Liver (tissue), 9 donors: ENCODE data around the gene VPS26B. TPM values are rescaled to one million over a fixed set of nuclear protein-coding genes. Genes with fewer than 3 reads are reported as not detected.
"Not testable (repeated sequence)": the region's sequence is repeated elsewhere in the genome, so short reads cannot be mapped to it uniquely, and the experiment has no call there.

Experiments used
- DNase-seq: peaks from one replicate; pipeline ENCODE4 v3.0.0-alpha.2; 2017; ENCODE audit warnings: low spot score
- H3K27ac ChIP-seq, 2 donors: one replicate each; pipeline ENCODE4 v1.7.0; 2013; ENCODE audit warnings: inconsistent platforms in 2 of 2, low read length in 2 of 2, control low read depth in 1 of 2, low read depth in 1 of 2, mild to moderate bottlenecking in 1 of 2
- H3K27me3 ChIP-seq, 4 donors: one replicate each; pipeline versions ENCODE4 v1.6.1 to v1.7.0; 2013; ENCODE audit warnings: low read length in 3 of 4, inconsistent platforms in 1 of 4, mild to moderate bottlenecking in 1 of 4, moderate library complexity in 1 of 4; ENCODE audit not compliant: control insufficient read depth in 4 of 4, insufficient read depth in 4 of 4
- H3K36me3 ChIP-seq, 4 donors: one replicate each; pipeline versions ENCODE4 v1.6.1 to v1.7.0; 2013; ENCODE audit warnings: low read length in 3 of 4, mild to moderate bottlenecking in 3 of 4, low read depth in 1 of 4, moderate library complexity in 1 of 4; ENCODE audit not compliant: control insufficient read depth in 4 of 4, insufficient read depth in 3 of 4
- H3K4me1 ChIP-seq, 4 donors: one replicate each; pipeline versions ENCODE4 v1.6.1 to v1.7.0; 2013; ENCODE audit warnings: low read length in 3 of 4, mild to moderate bottlenecking in 3 of 4, moderate library complexity in 1 of 4; ENCODE audit not compliant: control insufficient read depth in 4 of 4, insufficient read depth in 4 of 4
- H3K4me3 ChIP-seq, 3 donors: one replicate each; pipeline versions ENCODE4 v1.6.1 to v1.7.0; 2013; ENCODE audit warnings: low read length in 3 of 3, control low read depth in 1 of 3, low read depth in 1 of 3, mild to moderate bottlenecking in 1 of 3
- H3K9ac ChIP-seq, 2 donors: one replicate each; pipeline ENCODE4 v1.7.0; 2013; ENCODE audit warnings: low read length in 2 of 2, mild to moderate bottlenecking in 2 of 2, moderate library complexity in 2 of 2, control low read depth in 1 of 2, low read depth in 1 of 2
- H3K9me3 ChIP-seq, 4 donors: one replicate each; pipeline versions ENCODE4 v1.6.1 to v1.7.0; 2013; ENCODE audit warnings: low read length in 3 of 4; ENCODE audit not compliant: control insufficient read depth in 4 of 4
- EGR1 ChIP-seq, 2 donors: IDR thresholded peaks; 2 replicates each; pipeline ENCODE4 v1.6.1; 2016 to 2018; ENCODE audit warnings: antibody characterized with exemption in 2 of 2, low read depth in 2 of 2
- FOXA1 ChIP-seq: IDR thresholded peaks from 2 replicates; pipeline ENCODE4 v1.6.1; 2016; ENCODE audit warnings: antibody characterized with exemption
- FOXA2 ChIP-seq: IDR thresholded peaks from 2 replicates; pipeline ENCODE4 v1.6.1; 2016; ENCODE audit warnings: antibody characterized with exemption
- GABPA ChIP-seq, 2 donors: IDR thresholded peaks in 1 of 2; conservative IDR thresholded peaks in 1 of 2; 2 replicates each; pipeline ENCODE4 v1.6.1; 2016; ENCODE audit warnings: antibody characterized with exemption in 2 of 2, mild to moderate bottlenecking in 1 of 2, moderate library complexity in 1 of 2
- HNF4A ChIP-seq, 2 donors: conservative IDR thresholded peaks; 2 replicates each; pipeline ENCODE4 v1.6.1; 2016; ENCODE audit warnings: antibody characterized with exemption in 2 of 2, mild to moderate bottlenecking in 2 of 2
- HNF4G ChIP-seq: IDR thresholded peaks from 2 replicates; pipeline ENCODE4 v1.6.1; 2016; ENCODE audit warnings: antibody characterized with exemption
- JUND ChIP-seq, 2 donors: IDR thresholded peaks; 2 replicates each; pipeline ENCODE4 v1.6.1; 2016; ENCODE audit warnings: antibody characterized with exemption in 2 of 2
- NR2F2 ChIP-seq: IDR thresholded peaks from 2 replicates; pipeline ENCODE4 v1.6.1; 2016; ENCODE audit warnings: antibody characterized with exemption
- RAD21 ChIP-seq, 2 donors: IDR thresholded peaks; 2 replicates each; pipeline ENCODE4 v1.6.1; 2016; ENCODE audit warnings: antibody characterized with exemption in 2 of 2, mild to moderate bottlenecking in 2 of 2
- RXRA ChIP-seq, 2 donors: IDR thresholded peaks; 2 replicates each; pipeline ENCODE4 v1.6.1; 2017 to 2018; ENCODE audit warnings: antibody characterized with exemption in 2 of 2, mild to moderate bottlenecking in 1 of 2
- SP1 ChIP-seq: IDR thresholded peaks from 2 replicates; pipeline ENCODE4 v1.6.1; 2018; ENCODE audit warnings: antibody characterized with exemption, mild to moderate bottlenecking
- TAF1 ChIP-seq: conservative IDR thresholded peaks from 2 replicates; pipeline ENCODE4 v1.6.1; 2016; ENCODE audit warnings: antibody characterized with exemption, mild to moderate bottlenecking
- YY1 ChIP-seq: IDR thresholded peaks from 2 replicates; pipeline ENCODE4 v1.6.1; 2016; ENCODE audit warnings: antibody characterized with exemption, mild to moderate bottlenecking
- WGBS: extraction: QIAGEN DNeasy Blood & Tissue Kit; methylation state at CpG from one replicate; pipeline ENCODE4 v1.1.7; 2013; 5-methylcytosine and 5-hydroxymethylcytosine counted together
- polyA plus RNA-seq, 2 donors: library from polyadenylated mRNA; stranded (reverse) in 1 of 2; unstranded in 1 of 2; fragments of 200-250 nt in 1 of 2; fragments of >200 nt in 1 of 2; fragmentation: Nextera tagmentation in 1 of 2; extraction: Ambion mirVana in 1 of 2; gene quantifications; one replicate each; pipeline versions ENCODE4 v1.2.1 to v1.2.3, GENCODE V29; 2013 to 2015
- total RNA-seq, 2 donors: library from RNA; depleted of rRNA; stranded (reverse); fragments of >200 nt; gene quantifications; one replicate each; pipeline ENCODE4 v1.2.3, GENCODE V29; 2014
- TF ChIP-seq, protein P1 (sequence below): IDR thresholded peaks from 2 replicates; pipeline ENCODE4 v1.6.1; 2016; ENCODE audit warnings: antibody characterized with exemption
- TF ChIP-seq, protein P2 (sequence below): IDR thresholded peaks from 2 replicates; pipeline ENCODE4 v1.6.1; 2016; ENCODE audit warnings: antibody characterized with exemption
- TF ChIP-seq, protein P3 (sequence below): IDR thresholded peaks from 2 replicates; pipeline ENCODE4 v1.6.1; 2016; ENCODE audit warnings: antibody characterized with exemption, mild to moderate bottlenecking
- TF ChIP-seq, protein P4 (sequence below): fragments of 150-350 bp; IDR thresholded peaks from 2 replicates; pipeline ENCODE4 v1.5.1; 2017; ENCODE audit warnings: improper control_type of control experiment, low read depth, low read length; ENCODE audit not compliant: missing input control
- TF ChIP-seq, protein P5 (sequence below): IDR thresholded peaks from 2 replicates; pipeline ENCODE4 v1.6.1; 2016; ENCODE audit warnings: antibody characterized with exemption
- donor health status: healthy.
- donor health status: healthy.
- donor health status: healthy.
- donor health status: healthy.
- donor health status: healthy.

The VPS26B gene
- total and polyA plus RNA-seq, 4 donors: 12.6 to 35.0 (median 20.2) TPM

DNA sequence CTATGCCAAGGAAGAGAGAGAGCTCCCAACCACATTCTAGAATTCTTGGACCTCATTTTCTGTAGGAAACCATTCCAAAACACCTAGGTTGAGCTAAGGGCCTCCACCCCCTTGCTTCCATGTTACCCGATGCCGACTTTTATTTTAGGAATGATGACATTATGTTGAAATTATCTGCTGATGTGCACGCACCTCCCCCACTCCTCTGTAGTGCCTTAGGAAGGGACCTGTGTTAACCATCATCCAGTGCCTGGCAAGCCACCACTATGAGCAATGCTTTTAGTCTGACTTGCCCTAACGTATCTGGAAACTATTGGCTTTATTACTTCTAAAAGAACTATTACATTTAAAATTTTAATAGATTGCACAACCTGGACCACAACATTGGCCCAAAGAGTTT is 42.8 kb upstream of the VPS26B start:
- no peak overlapping the region for H3K4me3 ChIP-seq
- H3K9ac ChIP-seq: no peak overlapping the region
- WGBS: 95% methylated on average over 4 of the region's 4 CpGs
- no peaks in the 10 kb centered on the region for H3K9me3 ChIP-seq
- H3K36me3 ChIP-seq: peaks cover 4 to 45% (median 41%) of the 10 kb centered on the region in 4 donors
- H3K27me3 ChIP-seq: no peaks in the 10 kb centered on the region
- TF ChIP-seq HNF4G: no peak
- TF ChIP-seq FOXA2: no peak
- no peak for TF ChIP-seq FOXA1
- TF ChIP-seq JUND (IDR thresholded peaks at IDR 0.05): no peak
- no peak for TF ChIP-seq HNF4A (conservative IDR thresholded peaks at IDR 0.05)
- TF ChIP-seq, protein P1, sequence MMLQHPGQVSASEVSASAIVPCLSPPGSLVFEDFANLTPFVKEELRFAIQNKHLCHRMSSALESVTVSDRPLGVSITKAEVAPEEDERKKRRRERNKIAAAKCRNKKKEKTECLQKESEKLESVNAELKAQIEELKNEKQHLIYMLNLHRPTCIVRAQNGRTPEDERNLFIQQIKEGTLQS: no peak
- no peak for TF ChIP-seq EGR1 (IDR thresholded peaks at IDR 0.05; ENCODE audit: low read depth in 2 of 2)
- no peak for TF ChIP-seq YY1
- TF ChIP-seq, protein P2, sequence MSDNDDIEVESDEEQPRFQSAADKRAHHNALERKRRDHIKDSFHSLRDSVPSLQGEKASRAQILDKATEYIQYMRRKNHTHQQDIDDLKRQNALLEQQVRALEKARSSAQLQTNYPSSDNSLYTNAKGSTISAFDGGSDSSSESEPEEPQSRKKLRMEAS: no peak
- H3K4me1 ChIP-seq: no peaks in the 10 kb centered on the region
- H3K27ac ChIP-seq: no peak overlapping the region
- DNase-seq: no peak

DNA sequence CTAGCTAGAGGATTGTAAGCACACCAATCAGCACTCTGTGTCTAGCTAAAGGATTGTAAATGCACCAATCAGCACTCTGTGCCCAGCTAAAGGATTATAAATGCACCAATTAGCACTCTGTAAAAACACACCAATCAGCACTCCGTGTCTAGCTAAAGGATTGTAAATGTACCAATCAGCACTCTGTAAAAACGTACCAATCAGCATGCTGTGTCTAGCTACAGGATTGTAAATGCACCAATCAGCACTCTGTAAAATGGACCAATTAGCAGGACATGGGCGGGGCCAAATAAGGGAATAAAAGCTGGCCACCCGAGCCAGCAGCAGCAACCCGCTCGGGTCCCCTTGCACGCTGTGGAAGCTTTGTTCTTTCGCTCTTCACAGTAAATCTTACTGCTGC is 36.4 kb upstream of the VPS26B start:
- not testable (repeated sequence) for H3K27me3 ChIP-seq, H3K27ac ChIP-seq, H3K9ac ChIP-seq, H3K9me3 ChIP-seq, H3K4me3 ChIP-seq, DNase-seq, H3K4me1 ChIP-seq
- peaks cover 15 to 63% (median 52%) of the 10 kb centered on the region in 4 donors for H3K36me3 ChIP-seq
- WGBS: 96% methylated on average over 8 of the region's 8 CpGs

DNA sequence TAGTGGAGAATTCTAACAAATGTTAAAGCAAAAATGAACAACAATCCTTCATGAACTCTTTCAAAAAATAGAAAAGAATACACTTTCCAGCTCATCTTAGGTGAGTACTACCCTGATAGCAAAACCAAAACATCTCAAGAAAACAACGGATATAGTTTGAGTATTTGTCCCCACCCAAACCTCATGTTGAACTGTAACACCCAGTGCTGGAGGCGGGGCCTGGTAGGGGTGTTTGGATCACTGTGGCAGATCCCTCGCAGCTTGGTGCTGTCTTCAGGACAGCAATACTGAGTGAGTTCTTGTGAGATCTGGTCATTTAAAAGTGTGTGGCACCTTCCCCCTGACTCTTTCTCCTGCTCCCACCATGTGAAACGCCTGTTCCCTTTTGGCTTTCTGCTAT is 27.7 kb upstream of the VPS26B start:
- Histone ChIP-seq H3K36me3 (peaks cover 10 to 50% (median 41%) of the 10 kb centered on the region in 4 donors), H3K27ac (no peak overlapping the region), H3K4me1 (no peaks in the 10 kb centered on the region), H3K9me3 (no peaks in the 10 kb centered on the region), H3K27me3 (no peaks in the 10 kb centered on the region), H3K4me3 (no peak overlapping the region), H3K9ac (no peak overlapping the region)
- DNase-seq: no peak
- 93% methylated on average over 4 of the region's 4 CpGs for WGBS
- TF ChIP-seq EGR1 (IDR thresholded peaks at IDR 0.05; ENCODE audit: low read depth in 2 of 2) (no peak), SP1 (no peak), FOXA1 (no peak), NR2F2 (no peak), FOXA2 (no peak), RXRA (IDR thresholded peaks at IDR 0.05) (no peak), RAD21 (IDR thresholded peaks at IDR 0.05) (no peak), YY1 (no peak), HNF4A (conservative IDR thresholded peaks at IDR 0.05) (no peak), GABPA (IDR thresholded peaks at IDR 0.05 in 1 of 2, conservative IDR thresholded peaks at IDR 0.05 in 1 of 2) (no peak), TAF1 (no peak), JUND (IDR thresholded peaks at IDR 0.05) (no peak), HNF4G (no peak)
- TF ChIP-seq, protein P3, sequence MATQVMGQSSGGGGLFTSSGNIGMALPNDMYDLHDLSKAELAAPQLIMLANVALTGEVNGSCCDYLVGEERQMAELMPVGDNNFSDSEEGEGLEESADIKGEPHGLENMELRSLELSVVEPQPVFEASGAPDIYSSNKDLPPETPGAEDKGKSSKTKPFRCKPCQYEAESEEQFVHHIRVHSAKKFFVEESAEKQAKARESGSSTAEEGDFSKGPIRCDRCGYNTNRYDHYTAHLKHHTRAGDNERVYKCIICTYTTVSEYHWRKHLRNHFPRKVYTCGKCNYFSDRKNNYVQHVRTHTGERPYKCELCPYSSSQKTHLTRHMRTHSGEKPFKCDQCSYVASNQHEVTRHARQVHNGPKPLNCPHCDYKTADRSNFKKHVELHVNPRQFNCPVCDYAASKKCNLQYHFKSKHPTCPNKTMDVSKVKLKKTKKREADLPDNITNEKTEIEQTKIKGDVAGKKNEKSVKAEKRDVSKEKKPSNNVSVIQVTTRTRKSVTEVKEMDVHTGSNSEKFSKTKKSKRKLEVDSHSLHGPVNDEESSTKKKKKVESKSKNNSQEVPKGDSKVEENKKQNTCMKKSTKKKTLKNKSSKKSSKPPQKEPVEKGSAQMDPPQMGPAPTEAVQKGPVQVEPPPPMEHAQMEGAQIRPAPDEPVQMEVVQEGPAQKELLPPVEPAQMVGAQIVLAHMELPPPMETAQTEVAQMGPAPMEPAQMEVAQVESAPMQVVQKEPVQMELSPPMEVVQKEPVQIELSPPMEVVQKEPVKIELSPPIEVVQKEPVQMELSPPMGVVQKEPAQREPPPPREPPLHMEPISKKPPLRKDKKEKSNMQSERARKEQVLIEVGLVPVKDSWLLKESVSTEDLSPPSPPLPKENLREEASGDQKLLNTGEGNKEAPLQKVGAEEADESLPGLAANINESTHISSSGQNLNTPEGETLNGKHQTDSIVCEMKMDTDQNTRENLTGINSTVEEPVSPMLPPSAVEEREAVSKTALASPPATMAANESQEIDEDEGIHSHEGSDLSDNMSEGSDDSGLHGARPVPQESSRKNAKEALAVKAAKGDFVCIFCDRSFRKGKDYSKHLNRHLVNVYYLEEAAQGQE: no peak
- TF ChIP-seq, protein P4, sequence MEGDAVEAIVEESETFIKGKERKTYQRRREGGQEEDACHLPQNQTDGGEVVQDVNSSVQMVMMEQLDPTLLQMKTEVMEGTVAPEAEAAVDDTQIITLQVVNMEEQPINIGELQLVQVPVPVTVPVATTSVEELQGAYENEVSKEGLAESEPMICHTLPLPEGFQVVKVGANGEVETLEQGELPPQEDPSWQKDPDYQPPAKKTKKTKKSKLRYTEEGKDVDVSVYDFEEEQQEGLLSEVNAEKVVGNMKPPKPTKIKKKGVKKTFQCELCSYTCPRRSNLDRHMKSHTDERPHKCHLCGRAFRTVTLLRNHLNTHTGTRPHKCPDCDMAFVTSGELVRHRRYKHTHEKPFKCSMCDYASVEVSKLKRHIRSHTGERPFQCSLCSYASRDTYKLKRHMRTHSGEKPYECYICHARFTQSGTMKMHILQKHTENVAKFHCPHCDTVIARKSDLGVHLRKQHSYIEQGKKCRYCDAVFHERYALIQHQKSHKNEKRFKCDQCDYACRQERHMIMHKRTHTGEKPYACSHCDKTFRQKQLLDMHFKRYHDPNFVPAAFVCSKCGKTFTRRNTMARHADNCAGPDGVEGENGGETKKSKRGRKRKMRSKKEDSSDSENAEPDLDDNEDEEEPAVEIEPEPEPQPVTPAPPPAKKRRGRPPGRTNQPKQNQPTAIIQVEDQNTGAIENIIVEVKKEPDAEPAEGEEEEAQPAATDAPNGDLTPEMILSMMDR: no peak
- TF ChIP-seq, protein P1: no peak
- TF ChIP-seq, protein P5, sequence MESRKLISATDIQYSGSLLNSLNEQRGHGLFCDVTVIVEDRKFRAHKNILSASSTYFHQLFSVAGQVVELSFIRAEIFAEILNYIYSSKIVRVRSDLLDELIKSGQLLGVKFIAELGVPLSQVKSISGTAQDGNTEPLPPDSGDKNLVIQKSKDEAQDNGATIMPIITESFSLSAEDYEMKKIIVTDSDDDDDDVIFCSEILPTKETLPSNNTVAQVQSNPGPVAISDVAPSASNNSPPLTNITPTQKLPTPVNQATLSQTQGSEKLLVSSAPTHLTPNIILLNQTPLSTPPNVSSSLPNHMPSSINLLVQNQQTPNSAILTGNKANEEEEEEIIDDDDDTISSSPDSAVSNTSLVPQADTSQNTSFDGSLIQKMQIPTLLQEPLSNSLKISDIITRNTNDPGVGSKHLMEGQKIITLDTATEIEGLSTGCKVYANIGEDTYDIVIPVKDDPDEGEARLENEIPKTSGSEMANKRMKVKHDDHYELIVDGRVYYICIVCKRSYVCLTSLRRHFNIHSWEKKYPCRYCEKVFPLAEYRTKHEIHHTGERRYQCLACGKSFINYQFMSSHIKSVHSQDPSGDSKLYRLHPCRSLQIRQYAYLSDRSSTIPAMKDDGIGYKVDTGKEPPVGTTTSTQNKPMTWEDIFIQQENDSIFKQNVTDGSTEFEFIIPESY: no peak
- TF ChIP-seq, protein P2: no peak
